ENCODE measurements around the gene SPRR1B.
"Not testable (repeated sequence)": the region's sequence is repeated elsewhere in the genome, so short reads cannot be mapped to it uniquely, and the experiment has no call there.

Gene SPRR1B

DNA sequence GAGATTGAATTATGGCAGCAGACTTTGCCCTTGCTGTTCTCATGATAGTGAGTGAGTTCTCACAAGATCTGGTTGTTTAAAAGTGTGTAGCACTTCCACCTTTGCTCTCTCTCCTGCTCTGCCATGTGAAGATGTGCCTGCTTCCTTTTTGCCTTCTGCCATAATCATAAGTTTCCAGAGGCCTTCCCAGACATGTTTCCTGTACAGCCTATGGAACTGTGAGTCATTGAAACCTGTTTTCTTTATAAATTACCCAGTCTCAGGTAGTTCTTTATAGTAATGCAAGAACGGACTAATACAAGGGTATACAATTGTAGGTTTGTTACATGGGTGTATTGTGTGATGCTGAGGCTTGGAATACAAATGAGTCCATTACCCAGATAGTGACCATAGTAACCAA is 4.2 kb downstream of the SPRR1B start:
- no peak for DNase-seq (ENCODE audit: extremely low read depth in 1 of 2, low read depth in 1 of 2)

DNA sequence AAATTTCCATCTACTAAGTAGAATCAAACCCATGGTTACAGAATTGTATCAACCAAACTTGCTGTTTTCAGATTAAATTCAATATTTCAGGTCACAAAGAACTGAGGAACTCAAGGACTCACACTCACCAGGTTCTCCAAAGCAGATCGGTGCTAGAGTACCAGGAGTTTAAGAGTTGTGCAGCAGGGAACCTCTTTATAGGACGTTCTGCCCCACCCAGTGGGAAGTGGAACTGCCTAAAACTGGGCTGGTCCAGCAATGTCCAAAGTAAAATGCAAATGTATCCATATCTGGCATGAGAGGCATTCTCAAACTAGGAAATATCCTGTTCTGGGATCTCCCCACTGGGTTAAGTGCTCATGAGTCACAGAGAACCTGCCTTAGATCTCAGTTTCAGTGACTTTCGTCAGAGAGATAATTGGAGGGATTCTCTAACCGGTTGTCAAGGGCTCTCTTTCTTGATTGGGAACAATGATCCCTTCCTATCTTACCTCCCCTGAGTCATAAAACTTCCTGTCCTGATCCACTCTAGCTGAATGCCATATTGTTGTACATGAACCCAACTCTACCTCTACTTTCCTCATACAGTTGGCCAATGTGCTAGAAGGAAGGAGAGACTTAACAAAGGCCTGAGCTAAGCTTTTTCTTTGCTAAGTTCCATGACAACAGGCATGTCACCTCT is 10.1 kb downstream of the SPRR1B start, which contains the start of gene SPRR2D:
TSS of gene SPRR2D (minus strand) at position 171 of the 682 bp plus-strand sequence. CDS start 774 bp downstream, outside the sequence.
- DNase-seq (ENCODE audit: extremely low read depth in 1 of 2, low read depth in 1 of 2) = no peak

- DNase-seq (ENCODE audit: extremely low read depth in 1 of 2, low read depth in 1 of 2) = no peak
These were observed 18.2 kb downstream of the SPRR1B start for GRCh38 chr1:153049211-153049610.

DNA sequence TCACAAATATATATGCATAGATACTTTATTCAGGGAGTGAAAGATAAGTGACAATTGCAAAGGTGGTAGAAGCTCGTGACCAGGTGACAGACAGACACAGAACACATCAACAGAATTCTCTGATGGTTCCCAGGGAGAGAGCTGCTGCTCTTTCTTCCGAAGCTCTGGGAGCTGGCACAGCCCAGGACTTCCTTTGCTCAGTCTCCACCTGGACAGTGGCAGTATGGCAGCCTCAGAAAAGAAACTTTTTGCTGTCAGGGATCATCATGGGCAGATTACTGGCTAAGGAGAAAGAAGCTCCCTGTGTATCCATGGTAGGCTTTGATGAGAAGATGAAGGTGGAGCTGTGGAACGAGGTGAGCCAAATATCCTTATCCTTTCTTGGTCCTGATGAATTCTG is 25.1 kb downstream of the SPRR1B start:
- DNase-seq (ENCODE audit: extremely low read depth in 1 of 2, low read depth in 1 of 2) = not testable (repeated sequence)

- no peak for DNase-seq (ENCODE audit: extremely low read depth in 1 of 2, low read depth in 1 of 2)
These were observed 26.4 kb downstream of the SPRR1B start, which contains the start of gene SPRR2A for GRCh38 chr1:153057375-153057774. Gene SPRR2A, minus strand, starts transcription at chr1:153057512. Its CDS starts 777 bp downstream, at chr1:153056735.

DNA sequence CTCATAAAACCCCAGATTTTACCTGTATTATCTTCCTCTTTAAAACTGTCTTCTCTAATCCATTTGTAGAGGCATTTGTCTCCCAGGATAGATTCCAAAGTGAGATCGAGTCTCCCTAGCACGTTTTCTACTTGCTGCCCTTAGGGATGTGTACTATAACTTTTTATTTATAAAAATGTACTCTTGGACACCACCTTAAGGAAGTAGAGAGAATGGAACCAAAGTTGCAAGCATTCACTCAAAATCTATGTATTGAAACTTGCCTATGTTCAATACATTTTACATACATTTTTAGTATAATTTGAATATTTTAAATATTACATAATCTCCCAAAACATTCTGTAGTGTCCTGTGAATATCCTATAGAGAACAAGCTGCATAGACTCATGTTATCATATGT is 27.2 kb downstream of the SPRR1B start:
- DNase-seq (ENCODE audit: extremely low read depth in 1 of 2, low read depth in 1 of 2) = no peak

DNA sequence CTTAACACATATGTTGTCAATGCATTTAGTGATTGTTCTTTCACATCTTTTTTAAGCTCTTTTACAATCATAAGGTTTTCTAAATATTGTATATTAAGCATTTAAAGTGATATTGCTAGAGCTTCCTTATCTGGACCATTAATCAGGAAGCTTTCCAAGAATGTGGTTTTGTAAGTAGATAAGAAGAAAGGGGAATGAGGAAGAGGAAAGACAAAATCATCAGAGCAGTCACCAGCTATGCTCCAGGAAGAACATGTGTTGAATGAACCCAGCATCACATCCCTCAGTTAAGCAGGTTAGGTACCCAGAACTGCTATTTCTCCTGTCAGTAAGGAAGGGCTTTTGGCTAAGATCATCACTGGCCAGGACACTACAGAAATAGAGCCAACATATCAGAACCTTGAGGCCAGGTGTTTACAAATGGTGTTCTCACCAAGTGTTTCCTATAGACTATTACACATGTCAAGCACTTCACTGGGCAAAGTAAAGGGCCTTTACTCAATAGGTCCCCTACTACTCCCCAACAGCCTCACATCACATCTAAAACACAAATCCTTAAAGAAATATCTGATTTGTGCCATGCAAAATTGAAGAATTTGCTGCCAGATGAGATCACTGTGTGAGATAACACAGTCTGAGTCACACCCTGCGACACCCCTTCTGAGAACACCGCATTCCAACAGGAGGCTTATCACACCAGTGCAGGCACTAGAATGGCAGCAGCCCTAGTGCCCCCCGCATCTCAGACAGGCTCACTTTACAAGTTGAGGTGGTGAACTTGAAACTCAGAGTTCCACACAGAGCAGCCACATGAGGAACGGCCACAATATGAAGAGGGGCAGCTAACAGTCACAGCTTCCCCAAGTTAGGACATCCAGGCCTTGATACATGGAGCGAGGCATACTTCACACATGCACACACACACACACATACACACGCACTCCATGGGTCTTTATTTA is 28.1 kb downstream of the SPRR1B start:
- no peak for DNase-seq (ENCODE audit: extremely low read depth in 1 of 2, low read depth in 1 of 2)

GRCh38 chr1:153070243-153070642 is 39.2 kb downstream of the SPRR1B start:
- DNase-seq (ENCODE audit: extremely low read depth in 1 of 2, low read depth in 1 of 2) = no peak

- DNase-seq (ENCODE audit: extremely low read depth in 1 of 2, low read depth in 1 of 2) = no peak
These were observed 40.5 kb downstream of the SPRR1B start, which contains the start of gene SPRR2B for GRCh38 chr1:153071511-153071910. Gene SPRR2B, minus strand, starts transcription at chr1:153071611. Its CDS starts 772 bp downstream, at chr1:153070839.

DNA sequence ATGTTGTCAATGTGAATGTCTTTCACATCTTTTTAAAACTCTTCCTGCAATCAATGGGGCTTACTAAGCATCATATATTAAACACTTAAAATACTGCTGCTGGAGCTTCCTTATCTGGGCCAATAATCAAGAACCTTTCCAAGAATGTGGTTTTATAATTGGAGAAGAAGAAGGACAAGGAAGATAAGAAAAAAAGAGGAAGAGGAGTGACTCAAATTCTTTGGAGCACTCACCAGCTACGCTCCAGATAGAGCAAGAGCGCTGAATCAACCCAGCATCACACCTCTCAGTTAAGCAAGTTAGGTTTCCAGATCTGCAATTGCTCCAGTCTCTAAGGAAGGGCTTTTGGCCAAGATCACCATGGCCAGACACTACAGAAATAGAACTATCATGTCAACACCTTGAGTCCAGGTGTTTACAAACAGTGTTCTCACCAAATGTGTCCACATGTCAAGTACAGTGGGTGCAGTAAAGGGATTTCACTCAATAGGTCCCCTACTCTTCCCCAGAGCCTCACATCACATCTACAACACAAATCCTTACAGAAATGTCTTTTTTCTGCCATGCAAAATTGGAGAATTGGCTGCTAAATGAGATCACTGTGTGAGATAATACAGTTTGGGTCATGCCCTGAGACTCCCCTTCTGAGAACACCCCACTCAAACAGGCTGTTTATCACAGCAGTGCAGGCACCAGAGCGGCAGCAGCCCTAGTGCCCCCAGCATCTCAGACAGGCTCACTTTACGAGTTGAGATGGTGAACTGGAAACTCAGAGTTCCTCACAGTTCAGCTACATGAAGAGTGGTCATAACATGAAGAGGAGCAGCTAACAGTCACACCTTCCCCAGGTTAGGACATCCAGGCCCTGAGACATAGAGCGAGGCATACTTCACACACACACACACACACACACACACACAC is 42.1 kb downstream of the SPRR1B start:
- no peak for DNase-seq (ENCODE audit: extremely low read depth in 1 of 2, low read depth in 1 of 2)

DNA sequence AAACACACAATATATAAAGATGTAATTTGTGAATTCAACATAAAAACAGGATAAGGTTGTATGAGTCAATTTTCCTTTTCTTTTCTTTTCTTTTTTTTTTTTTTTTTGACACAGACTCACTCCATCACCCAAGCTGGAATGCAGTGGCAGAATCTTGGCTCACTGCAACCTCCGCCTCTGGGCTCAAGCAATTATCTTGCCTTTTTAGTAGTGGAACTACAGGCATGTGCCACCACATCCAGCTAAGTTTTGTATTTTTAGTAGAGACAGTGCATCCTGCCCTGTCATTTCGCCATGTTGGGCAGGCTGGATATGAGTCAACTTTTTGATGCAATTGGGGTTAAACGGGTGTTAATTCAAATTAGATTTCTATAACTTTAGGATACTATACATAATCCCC is 50.7 kb downstream of the SPRR1B start:
- DNase-seq (ENCODE audit: extremely low read depth in 1 of 2, low read depth in 1 of 2) = no peak

All from stimulated activated CD8-positive, alpha-beta memory T cell treated with anti-CD3 and anti-CD28 coated beads, Interleukin-7, amount 100 ng/mL, for 48 hours (primary cell).